Measurements from ENCODE around the gene MAP2K7.
"Not testable (repeated sequence)": the region's sequence is repeated elsewhere in the genome, so short reads cannot be mapped to it uniquely, and the experiment has no call there.

MAP2K7 gene

GRCh38 chr19:7908742-7909461 lies 5.2 kb downstream of the MAP2K7 start:
- no peak for DNase-seq

GRCh38 chr19:7909471-7910067 lies 5.9 kb downstream of the MAP2K7 start:
- no peak for DNase-seq

DNA sequence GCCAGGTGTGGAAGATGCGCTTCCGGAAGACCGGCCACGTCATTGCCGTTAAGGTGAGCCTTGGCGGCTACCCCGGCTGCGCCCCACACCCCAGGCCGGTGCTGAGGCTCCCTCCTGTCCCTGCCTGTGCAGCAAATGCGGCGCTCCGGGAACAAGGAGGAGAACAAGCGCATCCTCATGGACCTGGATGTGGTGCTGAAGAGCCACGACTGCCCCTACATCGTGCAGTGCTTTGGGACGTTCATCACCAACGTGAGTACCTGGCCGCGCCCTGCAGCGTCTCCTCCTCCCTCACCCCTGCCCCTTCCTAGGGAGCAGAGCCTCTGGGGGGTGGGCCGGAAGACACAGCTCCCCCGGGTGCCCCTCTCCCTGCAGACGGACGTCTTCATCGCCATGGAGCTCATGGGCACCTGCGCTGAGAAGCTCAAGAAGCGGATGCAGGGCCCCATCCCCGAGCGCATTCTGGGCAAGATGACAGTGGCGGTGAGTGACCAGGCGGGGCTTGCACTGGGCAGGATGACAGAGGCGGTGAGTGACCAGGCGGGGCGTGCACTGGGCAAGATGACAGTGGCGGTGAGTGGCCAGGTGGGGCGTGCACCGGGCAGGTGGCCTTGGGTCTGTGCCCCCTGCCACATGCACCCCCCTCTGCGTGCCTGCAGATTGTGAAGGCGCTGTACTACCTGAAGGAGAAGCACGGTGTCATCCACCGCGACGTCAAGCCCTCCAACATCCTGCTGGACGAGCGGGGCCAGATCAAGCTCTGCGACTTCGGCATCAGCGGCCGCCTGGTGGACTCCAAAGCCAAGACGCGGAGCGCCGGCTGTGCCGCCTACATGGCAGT lies 6.9 kb downstream of the MAP2K7 start:
- no peak for DNase-seq

- DNase-seq = no peak
Observed at GRCh38 chr19:7911508-7912143, 7.9 kb downstream of the MAP2K7 start.

- DNase-seq = no peak
Observed at GRCh38 chr19:7912144-7912696, 8.5 kb downstream of the MAP2K7 start.

- no peak for DNase-seq
Observed at GRCh38 chr19:7912697-7913564, 9.3 kb downstream of the MAP2K7 start.

GRCh38 chr19:7913652-7914051 lies 10.0 kb downstream of the MAP2K7 start:
- DNase-seq = no peak

DNA sequence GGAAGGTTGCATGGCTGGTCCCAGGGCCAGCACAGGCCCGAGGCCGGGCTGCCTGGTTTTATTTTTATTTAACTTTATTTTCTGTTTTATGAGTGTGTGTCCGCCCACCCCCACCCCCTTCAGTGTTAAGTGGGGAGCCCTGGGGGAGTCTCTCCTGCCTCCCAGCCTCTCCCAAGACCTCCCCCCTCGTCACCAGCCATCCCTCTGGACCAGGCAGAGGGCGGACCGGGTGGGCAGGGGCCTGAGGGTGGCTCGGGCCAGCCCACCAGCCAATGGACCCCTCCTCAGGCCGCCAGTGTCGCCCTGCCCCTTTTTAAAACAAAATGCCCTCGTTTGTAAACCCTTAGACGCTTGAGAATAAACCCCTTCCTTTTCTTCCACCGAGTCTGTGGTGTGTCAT lies 10.4 kb downstream of the MAP2K7 start:
- no peak for DNase-seq

DNA sequence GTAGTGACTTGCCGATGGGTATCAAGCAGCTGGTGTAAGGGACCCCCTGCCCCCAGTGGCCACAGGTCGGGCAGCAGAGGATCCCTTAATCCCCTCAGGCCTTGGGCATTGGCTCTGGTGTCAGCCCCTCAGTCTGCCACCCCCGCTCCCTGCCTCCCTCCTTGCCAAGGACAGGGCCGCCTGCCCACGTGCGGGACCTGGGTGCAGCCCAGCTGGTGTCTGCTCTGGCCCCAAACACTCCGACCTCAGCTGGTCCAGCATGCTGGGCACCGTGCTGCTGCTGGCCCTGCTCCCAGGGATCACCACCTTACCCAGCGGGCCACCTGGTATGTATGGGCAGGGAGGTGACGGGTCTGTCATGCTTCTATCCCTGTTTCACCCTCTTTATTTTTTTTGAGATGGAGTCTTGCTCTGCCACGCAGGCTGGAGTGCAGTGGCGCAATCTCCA lies 10.9 kb downstream of the MAP2K7 start, which contains the start of gene TGFBR3L:
TSS of gene TGFBR3L (plus strand) at position 233 of the 448 bp plus-strand sequence.
- DNase-seq = no peak

DNA sequence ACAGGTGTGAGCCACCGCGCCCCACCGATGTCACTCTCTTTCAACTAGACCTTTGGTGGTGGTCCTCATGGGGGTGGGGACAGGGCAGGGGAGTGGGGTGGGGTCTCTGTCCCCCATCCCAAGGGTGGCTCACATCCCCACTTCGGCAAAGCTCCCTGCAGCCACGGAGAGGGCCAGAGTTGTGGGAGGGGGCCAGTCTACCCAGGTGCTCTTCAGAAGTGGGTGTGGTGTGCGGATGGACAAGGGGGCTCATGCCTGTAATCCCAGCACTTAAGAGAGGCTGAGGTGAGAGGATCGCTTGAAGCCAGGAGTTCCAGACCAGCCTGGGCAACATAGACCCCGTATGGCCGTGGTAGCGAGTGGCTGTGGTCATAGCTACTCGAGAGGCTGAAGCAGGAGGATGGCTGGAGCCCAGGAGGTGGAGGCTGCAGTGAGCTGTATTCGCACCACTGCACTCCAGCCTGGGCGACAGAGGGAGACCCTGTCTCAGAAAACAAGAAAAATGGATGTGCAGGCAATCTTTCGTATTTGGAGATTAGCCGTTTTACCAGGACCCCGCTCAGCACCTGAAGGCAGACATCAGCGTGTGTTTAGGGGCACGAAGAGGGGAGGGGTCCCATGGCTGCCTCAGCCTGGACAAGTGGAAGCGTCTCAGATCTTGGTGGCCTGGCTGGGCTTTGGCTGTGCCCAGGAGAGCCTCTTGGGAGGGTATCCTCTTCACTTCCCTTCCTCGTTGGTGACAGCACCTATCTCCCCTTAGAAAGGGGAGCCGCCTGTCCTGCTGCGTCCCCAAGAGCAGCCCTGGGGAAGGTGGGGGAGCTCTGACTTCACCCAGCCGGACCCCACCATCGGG lies 11.8 kb downstream of the MAP2K7 start:
- DNase-seq = no peak

DNA sequence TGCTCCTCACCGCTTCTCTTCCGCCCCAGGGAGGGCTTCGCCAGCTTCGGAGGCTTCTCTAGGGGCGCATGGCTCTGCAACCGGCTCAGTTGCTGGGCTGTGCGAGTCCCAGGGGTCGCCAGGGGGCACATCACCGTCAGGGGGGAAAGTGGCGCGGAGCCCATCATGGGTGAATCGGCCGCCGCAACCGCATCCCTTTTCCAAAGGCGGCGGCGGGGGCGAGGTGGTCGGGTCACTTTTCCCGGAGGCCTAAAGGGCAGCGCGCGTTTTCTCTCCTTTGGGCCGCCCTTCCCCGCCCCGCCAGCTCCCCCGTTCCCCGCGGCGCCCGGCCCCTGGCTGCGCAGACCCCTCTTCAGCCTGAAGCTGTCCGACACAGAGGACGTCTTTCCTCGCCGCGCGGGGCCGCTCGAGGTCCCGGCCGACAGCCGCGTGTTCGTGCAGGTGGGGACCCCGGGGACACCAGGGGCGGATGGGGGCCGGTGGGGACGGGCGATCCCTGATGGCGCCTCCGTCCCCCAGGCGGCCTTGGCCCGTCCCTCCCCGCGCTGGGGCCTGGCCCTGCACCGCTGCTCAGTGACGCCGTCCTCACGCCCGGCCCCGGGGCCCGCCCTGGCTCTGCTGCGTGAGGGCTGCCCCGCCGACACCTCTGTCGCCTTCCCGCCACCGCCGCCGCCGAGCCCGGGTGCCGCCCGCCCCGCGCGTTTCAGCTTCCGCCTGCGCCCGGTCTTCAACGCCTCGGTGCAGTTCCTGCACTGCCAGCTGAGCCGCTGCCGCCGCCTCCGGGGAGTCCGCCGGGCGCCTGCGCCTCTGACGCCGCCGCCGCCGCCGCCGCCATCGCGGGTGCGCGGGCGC lies 12.7 kb downstream of the MAP2K7 start:
- DNase-seq = peak; percentile 43

DNA sequence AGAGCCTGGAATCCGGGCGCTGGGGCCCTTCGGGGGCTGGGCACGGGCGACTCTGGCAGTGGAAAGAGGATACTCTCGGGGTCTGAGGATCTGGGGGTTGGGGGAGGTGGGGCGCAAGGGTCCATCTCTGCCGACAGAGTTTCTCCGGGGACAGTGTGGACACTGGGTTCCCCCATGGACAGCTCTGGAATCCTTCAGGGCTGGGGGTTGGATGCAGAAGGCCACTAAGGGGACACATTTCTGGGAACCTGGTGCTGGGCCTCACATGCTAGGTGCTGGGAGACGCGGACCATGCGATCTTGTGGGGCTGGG lies 13.2 kb downstream of the MAP2K7 start:
- DNase-seq = no peak

- DNase-seq = no peak
Observed at GRCh38 chr19:7917267-7918061, 13.8 kb downstream of the MAP2K7 start.

DNA sequence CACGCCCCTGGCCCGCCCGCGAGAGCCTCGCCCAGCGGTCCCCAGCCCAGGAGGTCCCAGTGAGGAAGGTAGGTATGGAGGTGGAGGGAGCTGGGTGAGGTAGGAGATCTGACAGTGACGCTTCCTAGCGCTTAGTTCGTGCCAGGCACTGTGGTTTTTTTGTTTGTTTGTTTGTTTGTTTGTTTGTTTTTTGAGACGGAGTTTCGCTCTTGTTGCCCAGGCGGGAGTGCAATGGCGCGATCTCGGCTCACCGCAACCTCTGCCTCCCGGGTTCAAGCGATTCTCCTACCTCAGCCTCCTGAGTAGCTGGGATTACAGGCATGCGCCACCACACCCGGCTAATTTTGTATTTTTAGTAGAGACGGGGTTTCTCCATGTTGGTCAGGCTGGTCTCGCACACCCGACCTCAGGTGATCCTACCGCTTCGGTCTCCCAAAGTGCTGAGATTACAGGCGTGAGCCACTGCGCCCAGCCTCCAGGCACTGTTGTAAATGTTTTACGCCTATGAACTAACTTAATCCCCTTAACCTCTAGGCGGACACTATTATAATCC lies 14.5 kb downstream of the MAP2K7 start:
- not testable (repeated sequence) for DNase-seq

DNA sequence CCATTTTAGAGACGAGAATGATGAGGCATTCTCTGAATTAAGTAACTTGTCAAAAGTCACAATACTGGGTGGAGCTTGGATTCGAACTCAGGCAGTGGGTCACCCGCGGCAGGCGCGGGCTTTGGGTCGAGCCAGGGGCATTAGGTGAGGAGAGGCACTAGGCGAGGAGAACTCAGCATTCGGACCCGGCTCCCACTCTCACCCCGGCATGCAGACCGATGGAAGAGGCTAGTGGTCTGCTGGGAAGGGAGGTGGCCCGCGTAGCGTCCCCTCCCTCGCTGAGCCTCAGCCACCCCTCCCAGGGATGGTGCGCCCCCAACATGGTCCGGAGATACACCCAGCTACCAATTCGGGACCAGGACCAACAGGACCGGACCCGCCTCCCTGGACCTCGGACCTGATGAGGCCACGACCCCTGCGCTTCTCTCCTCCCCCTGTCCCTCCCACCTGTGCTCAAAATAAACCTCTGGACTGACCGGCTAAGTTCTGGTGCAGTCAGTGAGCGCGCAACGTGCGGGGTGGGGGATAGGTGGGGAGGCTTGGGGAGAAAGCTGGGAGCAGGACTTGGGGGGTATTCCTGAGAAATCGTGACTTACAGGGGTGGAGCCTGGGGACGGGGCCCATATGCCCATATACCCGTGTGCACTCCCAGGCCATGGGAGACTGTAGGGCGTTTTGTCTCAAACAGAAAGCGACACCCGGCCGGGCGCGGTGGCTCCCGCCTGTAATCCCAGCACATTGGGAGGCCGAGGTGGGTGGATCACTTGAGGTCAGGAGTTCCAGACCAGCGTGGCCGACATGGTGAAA lies 15.1 kb downstream of the MAP2K7 start:
- no peak for DNase-seq

- DNase-seq = peak; percentile 93
Observed at GRCh38 chr19:7919610-7920518, 16.2 kb downstream of the MAP2K7 start, which contains the start of gene SNAPC2. Gene SNAPC2 (plus strand): TSS chr19:7920338. CDS start chr19:7920367, 29 bp downstream.
